ENCODE results near the gene ARPC1A.

DNA sequence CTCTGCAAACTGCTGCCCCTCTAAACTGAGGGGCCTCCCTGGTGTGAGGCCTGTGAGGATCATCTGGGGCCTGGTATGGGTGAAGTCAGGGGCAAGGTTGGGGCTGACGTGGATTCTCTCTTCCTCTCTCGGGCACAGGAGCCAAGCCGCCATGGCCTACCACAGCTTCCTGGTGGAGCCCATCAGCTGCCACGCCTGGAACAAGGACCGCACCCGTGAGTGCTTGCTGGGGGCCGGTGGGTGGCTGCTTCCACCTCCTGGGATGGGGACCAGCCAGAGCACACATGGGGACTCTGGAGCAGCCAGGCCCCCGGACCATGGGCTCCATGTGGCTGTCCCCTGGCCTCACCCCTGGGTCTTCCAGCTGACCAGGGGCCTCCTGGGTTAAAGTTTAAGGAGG, 59.9 kb downstream of the ARPC1A start:
- TF ChIP-seq, protein P1, sequence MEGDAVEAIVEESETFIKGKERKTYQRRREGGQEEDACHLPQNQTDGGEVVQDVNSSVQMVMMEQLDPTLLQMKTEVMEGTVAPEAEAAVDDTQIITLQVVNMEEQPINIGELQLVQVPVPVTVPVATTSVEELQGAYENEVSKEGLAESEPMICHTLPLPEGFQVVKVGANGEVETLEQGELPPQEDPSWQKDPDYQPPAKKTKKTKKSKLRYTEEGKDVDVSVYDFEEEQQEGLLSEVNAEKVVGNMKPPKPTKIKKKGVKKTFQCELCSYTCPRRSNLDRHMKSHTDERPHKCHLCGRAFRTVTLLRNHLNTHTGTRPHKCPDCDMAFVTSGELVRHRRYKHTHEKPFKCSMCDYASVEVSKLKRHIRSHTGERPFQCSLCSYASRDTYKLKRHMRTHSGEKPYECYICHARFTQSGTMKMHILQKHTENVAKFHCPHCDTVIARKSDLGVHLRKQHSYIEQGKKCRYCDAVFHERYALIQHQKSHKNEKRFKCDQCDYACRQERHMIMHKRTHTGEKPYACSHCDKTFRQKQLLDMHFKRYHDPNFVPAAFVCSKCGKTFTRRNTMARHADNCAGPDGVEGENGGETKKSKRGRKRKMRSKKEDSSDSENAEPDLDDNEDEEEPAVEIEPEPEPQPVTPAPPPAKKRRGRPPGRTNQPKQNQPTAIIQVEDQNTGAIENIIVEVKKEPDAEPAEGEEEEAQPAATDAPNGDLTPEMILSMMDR (IDR thresholded peaks at IDR 0.05): no peak
- no peak for TF ChIP-seq EZH2 (IDR thresholded peaks at IDR 0.05)
- TF ChIP-seq EZH2phosphoT487 (IDR thresholded peaks at IDR 0.05): no peak
